Measurements from ENCODE around the gene FOXF1.

The FOXF1 gene

GRCh38 chr16:86534779-86535615, 24.7 kb downstream of the FOXF1 start:
- DNase-seq, result no peak

- DNase-seq, result no peak
Observed at GRCh38 chr16:86536621-86537020, 26.3 kb downstream of the FOXF1 start.

GRCh38 chr16:86537486-86537885, 27.2 kb downstream of the FOXF1 start:
- DNase-seq, result no peak

- DNase-seq, result no peak
Observed at GRCh38 chr16:86538196-86538780, 28.0 kb downstream of the FOXF1 start.

- DNase-seq, result no peak
Observed at GRCh38 chr16:86540894-86541293, 30.6 kb downstream of the FOXF1 start.

- DNase-seq, result no peak
Observed at GRCh38 chr16:86541560-86541959, 31.2 kb downstream of the FOXF1 start.

- DNase-seq, result no peak
Observed at GRCh38 chr16:86542756-86543750, 32.7 kb downstream of the FOXF1 start.

GRCh38 chr16:86545481-86545880, 35.2 kb downstream of the FOXF1 start:
- DNase-seq, result no peak

- DNase-seq, result no peak
Observed at GRCh38 chr16:86545954-86546637, 35.8 kb downstream of the FOXF1 start.

- no peak for DNase-seq
Observed at GRCh38 chr16:86546638-86547013, 36.3 kb downstream of the FOXF1 start.

GRCh38 chr16:86547286-86547685, 37.0 kb downstream of the FOXF1 start:
- DNase-seq, result no peak

- no peak for DNase-seq
Observed at GRCh38 chr16:86549076-86549892, 39.0 kb downstream of the FOXF1 start.

GRCh38 chr16:86549893-86550190, 39.5 kb downstream of the FOXF1 start:
- no peak for DNase-seq

- no peak for DNase-seq
Observed at GRCh38 chr16:86550281-86550680, 40.0 kb downstream of the FOXF1 start.

GRCh38 chr16:86553356-86553755, 43.0 kb downstream of the FOXF1 start:
- DNase-seq, result no peak

- DNase-seq, result no peak
Observed at GRCh38 chr16:86554599-86554916, 44.2 kb downstream of the FOXF1 start.

- peak; percentile 64 to 85 for DNase-seq
Observed at GRCh38 chr16:86554917-86555703, 44.8 kb downstream of the FOXF1 start, which contains the start of gene MTHFSD. TSS of gene MTHFSD (minus strand) at chr16:86555235. CDS start at chr16:86555184, 51 bp downstream.

GRCh38 chr16:86555704-86556075, 45.4 kb downstream of the FOXF1 start:
- DNase-seq, result no peak

GRCh38 chr16:86556576-86556975, 46.2 kb downstream of the FOXF1 start:
- DNase-seq, result no peak

- DNase-seq, result no peak
Observed at GRCh38 chr16:86557587-86557986, 47.3 kb downstream of the FOXF1 start.
